Skeletal muscle tissue (tissue), 4 donors: ENCODE measurements around the gene MROH7. TPM values are rescaled to one million over a fixed set of nuclear protein-coding genes. Genes with fewer than 3 reads are reported as not detected.

Experiments used
- H3K27ac ChIP-seq: one replicate; pipeline ENCODE4 v1.7.0; 2013; ENCODE audit warnings: mild to moderate bottlenecking, low read depth, low read length, inconsistent platforms
- H3K27me3 ChIP-seq, 3 donors: one replicate each; pipeline ENCODE4 v1.7.0; 2013; ENCODE audit warnings: low read length in 3 of 3; ENCODE audit not compliant: control insufficient read depth in 3 of 3, insufficient read depth in 3 of 3
- H3K36me3 ChIP-seq, 3 donors: one replicate each; pipeline ENCODE4 v1.7.0; 2013; ENCODE audit warnings: low read length in 3 of 3; ENCODE audit not compliant: control insufficient read depth in 3 of 3, insufficient read depth in 3 of 3
- H3K4me1 ChIP-seq, 3 donors: one replicate each; pipeline ENCODE4 v1.7.0; 2013; ENCODE audit warnings: low read length in 3 of 3, mild to moderate bottlenecking in 3 of 3; ENCODE audit not compliant: control insufficient read depth in 3 of 3, insufficient read depth in 3 of 3
- H3K4me3 ChIP-seq, 3 donors: one replicate each; pipeline ENCODE4 v1.7.0; 2013; ENCODE audit warnings: low read length in 3 of 3
- H3K9ac ChIP-seq, 3 donors: one replicate each; pipeline ENCODE4 v1.7.0; 2013; ENCODE audit warnings: low read length in 3 of 3, mild to moderate bottlenecking in 3 of 3, moderate library complexity in 2 of 3, low read depth in 1 of 3
- H3K9me3 ChIP-seq, 3 donors: one replicate each; pipeline ENCODE4 v1.7.0; 2013; ENCODE audit warnings: low read length in 3 of 3; ENCODE audit not compliant: control insufficient read depth in 3 of 3
- total RNA-seq: library from RNA; depleted of rRNA; stranded (reverse); fragments of >200 nt; gene quantifications from one replicate; pipeline ENCODE4 v1.2.3, GENCODE V29; 2014
- donor health status: Osteomylitis.

Gene MROH7
- total RNA-seq, 1 donor from 2014 or later = 1.6 TPM

GRCh38 chr1:54602554-54602953 lies 39.0 kb upstream of the MROH7 start:
- Histone ChIP-seq H3K4me1 (no peaks in the 10 kb centered on the region), H3K27ac (no peak overlapping the region), H3K4me3 (no peak overlapping the region), H3K36me3 (peaks cover 8 to 76% (median 57%) of the 10 kb centered on the region in 3 donors), H3K9ac (no peak overlapping the region), H3K9me3 (no peaks in the 10 kb centered on the region), H3K27me3 (no peaks in the 10 kb centered on the region)

GRCh38 chr1:54603241-54603640 lies 38.3 kb upstream of the MROH7 start:
- Histone ChIP-seq H3K27ac (no peak overlapping the region), H3K36me3 (peaks cover 5 to 76% (median 57%) of the 10 kb centered on the region in 3 donors), H3K27me3 (no peaks in the 10 kb centered on the region), H3K4me1 (no peaks in the 10 kb centered on the region), H3K4me3 (no peak overlapping the region), H3K9me3 (no peaks in the 10 kb centered on the region), H3K9ac (no peak overlapping the region)

DNA sequence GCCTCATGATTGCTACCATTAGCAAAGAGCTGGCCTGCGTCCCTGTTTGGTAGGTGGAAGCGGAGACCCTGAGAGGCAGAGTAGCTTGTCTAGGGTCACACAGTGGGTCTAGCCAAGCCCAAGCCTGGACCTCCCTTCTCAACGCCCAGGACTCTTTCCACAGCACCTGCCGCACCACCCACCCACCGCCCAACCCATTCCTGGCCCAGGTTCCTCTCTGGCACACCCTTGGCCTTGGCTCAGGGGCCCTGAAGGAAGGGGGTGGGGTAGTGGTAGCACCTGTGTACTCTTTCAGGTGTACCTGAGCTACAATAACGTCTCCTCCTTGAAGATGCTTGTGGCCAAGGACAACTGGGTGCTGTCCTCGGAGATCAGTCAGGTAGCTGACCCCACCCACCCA lies 37.5 kb upstream of the MROH7 start:
- Histone ChIP-seq H3K9me3 (no peaks in the 10 kb centered on the region), H3K4me3 (no peak overlapping the region), H3K27me3 (no peaks in the 10 kb centered on the region), H3K36me3 (peaks cover 7 to 80% (median 60%) of the 10 kb centered on the region in 3 donors), H3K27ac (no peak overlapping the region), H3K9ac (no peak overlapping the region), H3K4me1 (no peaks in the 10 kb centered on the region)

DNA sequence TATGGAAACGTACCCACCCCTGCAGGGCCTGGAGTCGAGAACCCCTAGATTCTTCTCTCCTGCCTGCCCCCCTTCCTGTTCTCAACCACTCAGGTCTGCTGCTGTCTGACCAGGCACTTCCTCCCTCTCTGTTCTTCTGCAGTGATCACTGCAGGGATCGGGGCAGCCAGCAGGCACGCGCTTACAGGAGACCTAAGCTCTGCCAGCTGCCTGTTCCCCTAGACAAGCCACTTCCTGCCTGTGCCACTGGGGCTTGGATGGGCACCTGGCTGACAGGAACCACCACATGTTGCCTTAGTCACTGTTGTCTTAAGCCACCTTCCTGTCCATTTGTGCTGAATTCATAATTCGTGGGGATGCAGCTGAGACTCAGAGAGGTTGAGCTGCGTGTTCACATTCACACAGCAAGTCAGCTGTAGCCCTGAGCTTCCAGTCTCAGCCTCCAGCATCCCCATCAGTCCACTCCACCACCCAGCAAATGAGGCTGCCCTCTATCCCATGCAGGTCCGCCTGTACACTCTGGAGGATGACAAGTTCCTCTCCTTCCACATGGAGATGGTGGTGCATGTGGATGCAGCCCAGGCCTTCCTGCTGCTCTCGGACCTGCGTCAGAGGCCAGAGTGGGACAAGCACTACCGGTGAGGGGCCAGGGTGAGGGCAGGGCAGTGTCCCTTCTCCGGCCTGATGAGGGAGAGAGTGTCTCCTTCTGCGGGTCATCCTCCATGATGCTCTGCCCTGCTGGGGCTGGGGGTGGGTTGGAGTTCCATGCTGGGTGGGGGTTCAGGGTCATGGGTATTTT lies 36.8 kb upstream of the MROH7 start:
- H3K4me3 ChIP-seq = no peak overlapping the region
- no peaks in the 10 kb centered on the region for H3K4me1 ChIP-seq
- H3K27me3 ChIP-seq = no peaks in the 10 kb centered on the region
- H3K36me3 ChIP-seq = peaks cover 7 to 82% (median 62%) of the 10 kb centered on the region in 3 donors
- H3K9me3 ChIP-seq = no peaks in the 10 kb centered on the region
- H3K9ac ChIP-seq = no peak overlapping the region
- H3K27ac ChIP-seq = no peak overlapping the region

DNA sequence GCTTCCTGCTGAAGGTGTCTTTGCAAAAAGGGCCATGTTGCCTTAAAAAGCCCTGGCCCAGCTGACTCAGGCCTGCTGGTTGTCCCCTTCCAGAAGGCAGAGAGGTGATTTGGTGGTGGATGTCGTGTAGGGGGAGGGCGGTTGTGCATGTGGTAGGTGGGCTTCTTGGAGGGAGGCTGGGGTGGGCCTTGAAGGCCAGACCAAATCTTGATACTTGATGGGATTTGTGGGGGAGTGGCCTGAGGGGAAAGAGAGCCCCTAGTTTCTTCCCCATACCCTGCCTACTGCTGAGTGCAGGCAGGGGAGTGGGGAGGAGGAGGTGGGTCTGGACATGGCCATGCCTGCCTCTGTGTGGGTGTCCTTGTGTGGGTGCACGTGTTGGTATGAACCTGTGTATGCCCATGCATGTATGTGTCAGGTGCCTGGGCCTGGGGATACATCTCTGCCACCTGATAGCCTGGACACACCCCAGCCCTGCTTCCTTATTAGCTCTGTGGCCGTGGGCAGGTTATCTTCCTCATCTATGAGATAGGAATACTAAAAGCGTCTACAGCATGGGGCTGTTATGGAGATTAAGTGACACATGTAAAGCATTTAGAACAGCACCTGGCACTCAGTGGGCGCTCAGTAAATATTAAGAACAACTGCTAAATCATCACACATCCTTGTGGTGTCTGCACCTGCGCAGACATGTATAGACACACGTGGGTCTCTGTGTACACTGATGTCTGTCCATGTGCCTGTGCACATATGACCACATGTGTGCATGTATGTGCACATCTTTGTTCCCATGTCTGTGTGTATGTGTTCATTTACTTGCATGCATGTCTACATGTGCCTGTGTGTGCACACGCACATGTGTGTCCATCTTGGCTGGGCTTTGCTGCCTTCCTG lies 35.2 kb upstream of the MROH7 start:
- H3K27ac ChIP-seq = no peak overlapping the region
- peaks cover 7 to 78% (median 61%) of the 10 kb centered on the region in 3 donors for H3K36me3 ChIP-seq
- H3K9ac ChIP-seq = no peak overlapping the region
- H3K4me1 ChIP-seq = no peaks in the 10 kb centered on the region
- no peaks in the 10 kb centered on the region for H3K27me3 ChIP-seq
- no peaks in the 10 kb centered on the region for H3K9me3 ChIP-seq
- H3K4me3 ChIP-seq = no peak overlapping the region

DNA sequence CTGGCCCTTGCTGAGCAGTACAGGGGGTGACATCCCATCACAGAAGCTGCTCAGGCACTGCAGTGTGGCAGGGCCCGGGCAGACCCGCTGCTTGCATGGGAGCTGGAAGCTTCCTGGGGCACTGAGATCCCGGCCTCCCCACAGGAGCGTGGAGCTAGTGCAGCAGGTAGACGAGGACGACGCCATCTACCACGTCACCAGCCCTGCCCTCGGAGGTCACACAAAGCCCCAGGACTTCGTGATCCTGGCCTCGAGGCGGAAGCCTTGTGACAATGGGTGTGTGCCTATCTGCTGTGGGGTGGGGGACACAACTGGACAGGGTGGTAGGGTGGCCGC lies 34.6 kb upstream of the MROH7 start:
- H3K4me3 ChIP-seq = no peak overlapping the region
- no peaks in the 10 kb centered on the region for H3K27me3 ChIP-seq
- no peak overlapping the region for H3K27ac ChIP-seq
- H3K9me3 ChIP-seq = no peaks in the 10 kb centered on the region
- no peak overlapping the region for H3K9ac ChIP-seq
- H3K36me3 ChIP-seq = peaks cover 7 to 71% (median 57%) of the 10 kb centered on the region in 3 donors
- H3K4me1 ChIP-seq = no peaks in the 10 kb centered on the region

- Histone ChIP-seq H3K36me3 (peaks cover 7 to 65% (median 57%) of the 10 kb centered on the region in 3 donors), H3K27ac (no peak overlapping the region), H3K9me3 (no peaks in the 10 kb centered on the region), H3K27me3 (no peaks in the 10 kb centered on the region), H3K9ac (no peak overlapping the region), H3K4me3 (no peak overlapping the region), H3K4me1 (no peaks in the 10 kb centered on the region)
Observed at GRCh38 chr1:54607821-54608565, 33.6 kb upstream of the MROH7 start.

- H3K9me3 ChIP-seq = no peaks in the 10 kb centered on the region
- no peak overlapping the region for H3K9ac ChIP-seq
- no peak overlapping the region for H3K4me3 ChIP-seq
- H3K27me3 ChIP-seq = no peaks in the 10 kb centered on the region
- no peak overlapping the region for H3K27ac ChIP-seq
- H3K36me3 ChIP-seq = peaks cover 7 to 60% (median 52%) of the 10 kb centered on the region in 3 donors
- H3K4me1 ChIP-seq = no peaks in the 10 kb centered on the region
Observed at GRCh38 chr1:54608566-54609230, 32.9 kb upstream of the MROH7 start.

GRCh38 chr1:54609301-54609921 lies 32.2 kb upstream of the MROH7 start:
- H3K4me1 ChIP-seq = no peaks in the 10 kb centered on the region
- H3K27me3 ChIP-seq = no peaks in the 10 kb centered on the region
- H3K9me3 ChIP-seq = no peaks in the 10 kb centered on the region
- peaks cover 7 to 53% (median 45%) of the 10 kb centered on the region in 3 donors for H3K36me3 ChIP-seq
- no peak overlapping the region for H3K4me3 ChIP-seq
- H3K27ac ChIP-seq = no peak overlapping the region
- H3K9ac ChIP-seq = no peak overlapping the region
